SK-N-SH (cell line): ENCODE measurements around the gene SIRT3.

ENCODE experiments used
- CTCF ChIP-seq: fragments of 200-600 bp; sonication (generic); IDR thresholded peaks from 2 replicates; pipeline ENCODE4 v1.6.1; 2017; ENCODE audit warnings: antibody characterized with exemption, mild to moderate bottlenecking, moderate library complexity
- ELF1 ChIP-seq: IDR thresholded peaks from 2 replicates; pipeline ENCODE4 v1.4.0; 2012
- EP300 ChIP-seq, 2 experiments: IDR thresholded peaks; 2 replicates each; pipeline versions ENCODE4 v1.4.0 to v1.6.1; 2012; ENCODE audit warnings: borderline replicate concordance in 1 of 2, low read depth in 1 of 2, low read length in 1 of 2
- FOSL2 ChIP-seq: IDR thresholded peaks from 2 replicates; pipeline ENCODE4 v1.4.0; 2012; ENCODE audit warnings: low read depth, mild to moderate bottlenecking, moderate library complexity, borderline replicate concordance
- MAX ChIP-seq: IDR thresholded peaks from 2 replicates; pipeline ENCODE4 v1.4.0; 2012; ENCODE audit warnings: low read depth
- PBX3 ChIP-seq: IDR thresholded peaks from 2 replicates; pipeline ENCODE4; 2012
- RAD21 ChIP-seq: IDR thresholded peaks from 2 replicates; pipeline ENCODE4 v1.6.1; 2012; ENCODE audit warnings: mild to moderate bottlenecking, low read length
- RXRA ChIP-seq: IDR thresholded peaks from 2 replicates; pipeline ENCODE4 v1.4.0; 2012; ENCODE audit warnings: low read depth, mild to moderate bottlenecking, borderline replicate concordance
- SIN3A ChIP-seq: IDR thresholded peaks from 2 replicates; pipeline ENCODE4 v1.6.1; 2012; ENCODE audit warnings: low read depth, mild to moderate bottlenecking, low read length, moderate library complexity, borderline replicate concordance
- USF1 ChIP-seq: IDR thresholded peaks from 2 replicates; pipeline ENCODE4 v1.4.0; 2012; ENCODE audit warnings: low read depth, borderline replicate concordance
- TF ChIP-seq, protein P1 (sequence below): IDR thresholded peaks from 2 replicates; pipeline ENCODE4 v1.6.1; 2012; ENCODE audit warnings: mild to moderate bottlenecking, low read depth, low read length, moderate library complexity

GRCh38 chr11:256952-257737 is 21.0 kb upstream of the SIRT3 start:
- TF ChIP-seq USF1 = no peak
- no peak for TF ChIP-seq ELF1
- TF ChIP-seq MAX = no peak
- no peak for TF ChIP-seq CTCF
- TF ChIP-seq, protein P1, sequence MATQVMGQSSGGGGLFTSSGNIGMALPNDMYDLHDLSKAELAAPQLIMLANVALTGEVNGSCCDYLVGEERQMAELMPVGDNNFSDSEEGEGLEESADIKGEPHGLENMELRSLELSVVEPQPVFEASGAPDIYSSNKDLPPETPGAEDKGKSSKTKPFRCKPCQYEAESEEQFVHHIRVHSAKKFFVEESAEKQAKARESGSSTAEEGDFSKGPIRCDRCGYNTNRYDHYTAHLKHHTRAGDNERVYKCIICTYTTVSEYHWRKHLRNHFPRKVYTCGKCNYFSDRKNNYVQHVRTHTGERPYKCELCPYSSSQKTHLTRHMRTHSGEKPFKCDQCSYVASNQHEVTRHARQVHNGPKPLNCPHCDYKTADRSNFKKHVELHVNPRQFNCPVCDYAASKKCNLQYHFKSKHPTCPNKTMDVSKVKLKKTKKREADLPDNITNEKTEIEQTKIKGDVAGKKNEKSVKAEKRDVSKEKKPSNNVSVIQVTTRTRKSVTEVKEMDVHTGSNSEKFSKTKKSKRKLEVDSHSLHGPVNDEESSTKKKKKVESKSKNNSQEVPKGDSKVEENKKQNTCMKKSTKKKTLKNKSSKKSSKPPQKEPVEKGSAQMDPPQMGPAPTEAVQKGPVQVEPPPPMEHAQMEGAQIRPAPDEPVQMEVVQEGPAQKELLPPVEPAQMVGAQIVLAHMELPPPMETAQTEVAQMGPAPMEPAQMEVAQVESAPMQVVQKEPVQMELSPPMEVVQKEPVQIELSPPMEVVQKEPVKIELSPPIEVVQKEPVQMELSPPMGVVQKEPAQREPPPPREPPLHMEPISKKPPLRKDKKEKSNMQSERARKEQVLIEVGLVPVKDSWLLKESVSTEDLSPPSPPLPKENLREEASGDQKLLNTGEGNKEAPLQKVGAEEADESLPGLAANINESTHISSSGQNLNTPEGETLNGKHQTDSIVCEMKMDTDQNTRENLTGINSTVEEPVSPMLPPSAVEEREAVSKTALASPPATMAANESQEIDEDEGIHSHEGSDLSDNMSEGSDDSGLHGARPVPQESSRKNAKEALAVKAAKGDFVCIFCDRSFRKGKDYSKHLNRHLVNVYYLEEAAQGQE = no peak
- TF ChIP-seq RAD21 = no peak
- TF ChIP-seq EP300 (IDR thresholded peaks at IDR 0.05; ENCODE audit: borderline replicate concordance in 1 of 2, low read depth in 1 of 2, low read length in 1 of 2) = no peak
- TF ChIP-seq FOSL2 = no peak
- no peak for TF ChIP-seq SIN3A
- TF ChIP-seq PBX3 = no peak
- TF ChIP-seq RXRA = no peak
